GM19463 (cell line): ENCODE data around the gene CACNG5.

ENCODE experiments used
- ATAC-seq: cut with Tn5 transposase; IDR thresholded peaks from one replicate; pipeline ENCODE4 v1.9.1; 2021; ENCODE audit warnings: mild to moderate bottlenecking, moderate library complexity; ENCODE audit not compliant: unreplicated experiment

CACNG5 gene

GRCh38 chr17:66848496-66848895 is 13.6 kb downstream of the CACNG5 start:
- ATAC-seq, result no peak

- no peak for ATAC-seq
Measured at GRCh38 chr17:66849032-66849655, 14.2 kb downstream of the CACNG5 start.

- no peak for ATAC-seq
Measured at GRCh38 chr17:66849851-66850580, 15.1 kb downstream of the CACNG5 start.

- ATAC-seq, result no peak
Measured at GRCh38 chr17:66850692-66851091, 15.8 kb downstream of the CACNG5 start.

- no peak for ATAC-seq
Measured at GRCh38 chr17:66855204-66855603, 20.3 kb downstream of the CACNG5 start.

GRCh38 chr17:66858226-66859083 is 23.5 kb downstream of the CACNG5 start:
- no peak for ATAC-seq

GRCh38 chr17:66859353-66859752 is 24.4 kb downstream of the CACNG5 start:
- ATAC-seq, result no peak

GRCh38 chr17:66860204-66860603 is 25.3 kb downstream of the CACNG5 start:
- ATAC-seq, result no peak

GRCh38 chr17:66863820-66864219 is 28.9 kb downstream of the CACNG5 start:
- no peak for ATAC-seq

- ATAC-seq, result no peak
Measured at GRCh38 chr17:66865151-66865550, 30.2 kb downstream of the CACNG5 start.

- no peak for ATAC-seq
Measured at GRCh38 chr17:66873962-66874361, 39.0 kb downstream of the CACNG5 start.

GRCh38 chr17:66884931-66885330 is 50.0 kb downstream of the CACNG5 start:
- no peak for ATAC-seq

GRCh38 chr17:66885417-66885816 is 50.5 kb downstream of the CACNG5 start:
- ATAC-seq, result no peak

GRCh38 chr17:66889480-66890230 is 54.7 kb downstream of the CACNG5 start:
- ATAC-seq, result no peak

- ATAC-seq, result no peak
Measured at GRCh38 chr17:66892246-66892645, 57.3 kb downstream of the CACNG5 start.

GRCh38 chr17:66893382-66893781 is 58.5 kb downstream of the CACNG5 start:
- no peak for ATAC-seq

GRCh38 chr17:66893863-66894262 is 58.9 kb downstream of the CACNG5 start:
- ATAC-seq, result no peak

- ATAC-seq, result no peak
Measured at GRCh38 chr17:66897141-66897540, 62.2 kb downstream of the CACNG5 start.

GRCh38 chr17:66898536-66898935 is 63.6 kb downstream of the CACNG5 start:
- ATAC-seq, result no peak

GRCh38 chr17:66900126-66901010 is 65.5 kb downstream of the CACNG5 start:
- ATAC-seq, result no peak
